Fibroblast of the aortic adventitia (primary cell): ENCODE data around the gene BMF. TPM values are rescaled to one million over a fixed set of nuclear protein-coding genes. Genes with fewer than 3 reads are reported as not detected.

Source experiments
- DNase-seq: peaks from one replicate; pipeline ENCODE4 v3.0.0-alpha.2; 2010; ENCODE audit warnings: low read depth
- H3K4me3 ChIP-seq: 2 replicates; pipeline ENCODE4 v1.5.1; 2011; ENCODE audit warnings: low read depth, mild to moderate bottlenecking, control low read depth, low read length, moderate library complexity
- CTCF ChIP-seq: IDR thresholded peaks from 2 replicates; pipeline ENCODE4 v1.5.1; 2011; ENCODE audit warnings: mild to moderate bottlenecking, low read length, control low read depth, inconsistent platforms; ENCODE audit not compliant: insufficient read depth
- total RNA-seq: library from RNA; depleted of rRNA; stranded (reverse); fragments of >200 nt; gene quantifications from 2 replicates; pipeline ENCODE4 v1.2.3, GENCODE V29; 2012; ENCODE audit warnings: low replicate concordance

BMF gene
- total RNA-seq, 1 donor, result 2.3 TPM

DNA sequence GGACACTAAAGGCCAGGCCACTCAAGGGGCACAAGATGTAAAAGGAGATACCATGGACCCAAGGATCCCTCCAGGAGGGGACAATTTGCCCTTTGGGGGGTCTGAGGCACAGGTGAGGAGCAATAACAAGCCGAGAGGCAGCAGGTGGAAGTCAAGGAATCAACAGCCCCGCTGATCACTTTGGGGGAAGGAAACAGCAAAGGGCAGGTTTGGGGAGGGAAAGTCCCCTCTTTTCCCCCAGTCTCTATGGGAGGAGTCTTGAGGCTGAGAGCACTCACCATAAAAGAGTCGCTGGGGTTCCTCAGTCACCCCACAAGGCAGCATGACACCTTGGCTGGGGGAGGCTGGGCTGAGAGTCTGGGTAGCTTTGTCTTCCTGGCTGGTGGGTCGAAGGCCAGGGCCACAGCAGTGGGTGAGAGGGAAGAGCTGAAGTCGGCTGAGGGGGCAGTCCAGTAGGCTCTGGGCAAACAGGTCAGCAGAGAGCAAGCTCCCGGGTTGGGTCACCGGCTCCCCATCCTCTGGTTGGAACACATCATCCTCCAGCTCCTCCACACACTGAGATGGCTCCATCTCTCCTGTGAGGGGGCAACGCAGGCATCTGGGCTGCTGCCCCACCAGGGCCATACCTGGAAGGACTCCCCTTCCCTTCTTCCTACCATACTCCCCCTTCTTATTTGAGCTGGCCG is 3.0 kb downstream of the BMF start:
- no peak overlapping the region for H3K4me3 ChIP-seq
- DNase-seq, result no peak
- no peak for TF ChIP-seq CTCF

DNA sequence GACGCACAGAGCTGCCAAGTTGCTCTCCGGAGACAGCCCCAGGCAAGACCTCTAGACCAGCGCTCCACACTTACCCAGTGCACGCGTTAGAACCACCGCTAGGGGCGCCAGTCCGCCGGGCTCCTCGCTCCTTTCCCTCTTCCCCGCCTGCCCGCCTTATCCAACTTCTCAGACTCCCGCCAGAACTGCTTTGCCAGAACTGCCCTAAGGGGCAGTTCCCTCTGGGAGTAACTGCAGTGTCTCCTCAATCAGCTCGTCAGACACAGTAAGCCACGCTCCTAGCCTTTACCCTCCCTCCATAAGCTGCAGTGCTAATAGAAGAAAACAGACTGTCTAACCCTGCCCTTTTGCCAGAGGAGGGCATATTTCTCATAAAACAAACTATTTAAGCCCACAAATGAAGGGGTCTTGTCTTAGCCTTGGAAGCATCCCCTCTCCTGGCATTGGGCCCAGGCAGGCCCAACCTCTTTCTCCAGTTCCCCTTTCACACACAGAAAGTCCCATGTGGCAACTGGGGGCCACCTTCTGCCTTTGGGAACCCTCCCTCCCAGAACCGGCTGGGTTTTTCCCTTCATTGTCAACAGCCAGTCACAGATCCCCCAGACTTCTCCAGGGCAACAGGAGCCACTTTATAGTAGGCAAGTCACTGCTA is 3.7 kb downstream of the BMF start:
- H3K4me3 ChIP-seq, result no peak overlapping the region
- DNase-seq, result peak; percentile 94
- peak; percentile 97 for TF ChIP-seq CTCF

GRCh38 chr15:40104296-40104864 is 4.3 kb downstream of the BMF start:
- DNase-seq, result no peak
- H3K4me3 ChIP-seq, result no peak overlapping the region
- no peak for TF ChIP-seq CTCF

DNA sequence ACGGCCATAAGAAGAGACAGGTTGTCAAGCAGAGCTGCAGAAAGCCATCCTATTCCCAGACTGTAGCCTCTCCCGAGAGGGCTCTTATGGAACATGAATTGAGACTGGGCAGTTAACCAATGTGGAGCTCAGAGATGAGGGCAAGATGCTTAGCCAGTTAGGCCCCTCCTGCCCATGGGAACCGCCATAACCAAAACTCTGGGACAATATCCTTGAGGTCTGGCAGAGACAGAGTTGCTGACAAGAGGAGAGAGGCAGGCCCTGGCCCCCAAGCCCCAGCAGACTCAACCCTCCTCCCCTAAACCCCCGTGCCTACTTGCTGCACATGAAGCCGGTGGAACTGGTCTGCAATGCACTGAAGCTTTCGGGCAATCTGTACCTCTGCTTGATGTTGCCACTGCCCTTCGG is 4.8 kb downstream of the BMF start:
- DNase-seq, result peak; percentile 61
- H3K4me3 ChIP-seq, result no peak overlapping the region
- TF ChIP-seq CTCF, result no peak

DNA sequence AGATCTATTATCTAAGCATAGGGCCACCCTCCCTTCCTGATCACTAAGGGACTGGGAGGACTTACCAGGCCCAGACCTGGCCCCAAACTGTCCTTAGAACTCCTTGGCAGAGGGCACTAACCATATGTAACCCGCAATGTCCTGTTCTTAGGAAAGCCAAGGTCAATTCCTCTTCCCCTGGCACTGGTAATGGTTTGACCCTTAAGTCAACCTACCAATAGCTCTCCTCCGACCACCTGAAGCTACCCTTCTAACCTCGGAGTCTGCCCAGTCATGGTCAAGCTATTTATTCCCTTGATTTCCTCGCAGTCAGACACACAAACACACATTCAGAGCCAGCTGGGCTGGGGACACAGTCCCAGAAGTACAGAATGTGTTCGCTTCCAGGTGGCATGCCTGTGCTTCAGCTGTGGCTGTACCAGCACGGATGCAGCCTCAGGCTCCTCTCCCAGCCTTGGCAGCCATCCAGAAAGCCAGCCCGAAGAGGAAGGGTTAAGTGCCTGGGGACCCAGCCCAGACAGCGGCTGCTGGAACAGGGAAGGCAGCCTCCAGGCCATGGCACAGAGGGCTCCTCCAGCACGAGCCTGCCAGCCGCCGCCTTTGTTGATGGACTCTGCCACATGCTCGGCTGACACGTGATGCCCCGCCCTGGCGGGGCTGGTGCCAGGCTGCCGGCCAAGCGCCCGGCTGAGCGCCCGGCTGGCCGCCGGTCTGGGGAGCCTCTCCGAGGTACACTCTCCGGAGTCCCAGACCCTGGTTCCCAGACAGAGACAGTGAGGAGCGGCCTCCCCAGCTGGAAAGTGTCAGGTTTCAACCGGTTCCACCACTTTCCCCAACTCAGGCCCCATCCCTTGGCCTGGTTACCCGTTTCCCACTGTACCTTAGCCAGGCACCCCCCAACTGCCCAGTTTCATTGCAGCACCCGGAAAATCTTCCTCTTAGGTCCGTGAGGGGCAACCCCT is 5.5 kb downstream of the BMF start:
- peak; percentile 71 for DNase-seq
- TF ChIP-seq CTCF, result no peak
- peak overlapping the region; percentile 14 for H3K4me3 ChIP-seq

DNA sequence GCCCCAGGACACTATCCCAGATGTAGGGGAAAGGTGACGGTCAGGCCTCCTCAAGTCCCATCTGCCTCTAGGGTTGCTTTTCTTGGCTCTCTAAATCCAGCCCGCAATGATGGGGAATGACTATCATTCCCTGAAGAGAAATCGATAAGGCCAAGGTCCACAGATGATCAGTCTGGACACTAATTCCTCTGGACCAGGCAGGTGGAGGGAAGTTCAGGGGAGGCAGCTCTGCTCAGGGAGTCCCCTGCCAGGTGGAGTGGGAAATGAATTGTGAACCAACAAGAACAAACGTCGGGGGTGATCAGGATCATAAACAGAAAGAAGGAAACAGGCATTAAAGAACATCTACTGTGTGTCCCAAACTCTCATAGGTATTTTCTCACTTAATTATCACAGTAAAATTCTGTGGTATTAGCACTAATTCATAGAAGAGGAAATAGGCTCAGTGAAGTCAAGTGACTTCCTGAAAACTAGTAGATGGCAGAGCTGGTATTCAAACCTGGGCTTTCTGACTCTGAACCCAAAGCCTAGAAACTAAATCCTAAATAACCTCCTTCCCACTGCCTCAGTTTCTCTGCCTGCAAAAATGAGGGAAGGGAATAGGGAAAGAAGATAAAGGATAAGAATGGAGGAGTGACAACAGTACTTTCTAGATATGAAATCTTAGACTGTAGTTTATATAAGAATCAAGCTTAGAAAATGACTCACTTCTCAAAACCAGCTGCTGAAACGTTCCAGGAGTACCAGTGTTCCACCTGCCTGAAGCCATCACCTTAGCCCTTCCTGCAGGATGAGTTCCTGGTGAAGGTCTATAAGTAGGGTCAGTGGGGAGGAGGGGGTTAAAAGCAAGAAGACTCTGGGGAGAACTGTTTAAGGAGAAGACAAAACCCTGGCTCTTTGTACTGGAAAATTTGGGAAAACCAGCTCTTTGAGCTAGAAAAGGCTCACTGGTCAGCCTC is 7.5 kb downstream of the BMF start:
- H3K4me3 ChIP-seq, result no peak overlapping the region
- TF ChIP-seq CTCF, result no peak
- DNase-seq, result no peak
